ENCODE results near the gene SLC25A41. TPM values are rescaled to one million over a fixed set of nuclear protein-coding genes. Genes with fewer than 3 reads are reported as not detected.

The SLC25A41 gene
- total RNA-seq, 1 experiment from 2014 or later, result not detected

Other genes with a start within 250 kb of the SLC25A41 start
- gene MLLT1, start 153.8 kb downstream of the SLC25A41 start, total RNA-seq (2014; rRNA removed; shearing (Covaris generic); ENCODE audit: low replicate concordance), result 3.0 and 6.5 TPM in 2 replicates
- gene ACER1, start 100.2 kb downstream of the SLC25A41 start, total RNA-seq (2014; rRNA removed; shearing (Covaris generic); ENCODE audit: low replicate concordance), result not detected in 2 replicates
- 72.6 and 193 TPM in 2 replicates for gene CLPP, start 72.2 kb downstream of the SLC25A41 start, total RNA-seq (2014; rRNA removed; shearing (Covaris generic); ENCODE audit: low replicate concordance)
- 48.4 TPM in 2 replicates for gene ALKBH7, start 61.0 kb downstream of the SLC25A41 start, total RNA-seq (2014; rRNA removed; shearing (Covaris generic); ENCODE audit: low replicate concordance)
- 0.35 and 0.49 TPM in 2 replicates for gene PSPN, start 57.8 kb downstream of the SLC25A41 start, total RNA-seq (2014; rRNA removed; shearing (Covaris generic); ENCODE audit: low replicate concordance)
- 49.5 and 82.8 TPM in 2 replicates for gene GTF2F1, start 40.6 kb downstream of the SLC25A41 start, total RNA-seq (2014; rRNA removed; shearing (Covaris generic); ENCODE audit: low replicate concordance)
- gene KHSRP, start 9.0 kb downstream of the SLC25A41 start, total RNA-seq (2014; rRNA removed; shearing (Covaris generic); ENCODE audit: low replicate concordance), result 65.4 and 82.7 TPM in 2 replicates
- 8.5 and 10.9 TPM in 2 replicates for gene SLC25A23, start 26.0 kb upstream of the SLC25A41 start, total RNA-seq (2014; rRNA removed; shearing (Covaris generic); ENCODE audit: low replicate concordance)
- not detected in 2 replicates for gene CRB3, start 30.5 kb upstream of the SLC25A41 start, total RNA-seq (2014; rRNA removed; shearing (Covaris generic); ENCODE audit: low replicate concordance)
- not detected in 2 replicates for gene DENND1C, start 48.0 kb upstream of the SLC25A41 start, total RNA-seq (2014; rRNA removed; shearing (Covaris generic); ENCODE audit: low replicate concordance)
- 0.03 TPM in 1 of 2 replicates, not detected in the other for gene TUBB4A, start 68.5 kb upstream of the SLC25A41 start, total RNA-seq (2014; rRNA removed; shearing (Covaris generic); ENCODE audit: low replicate concordance)
- gene TNFSF9, start 97.3 kb upstream of the SLC25A41 start, total RNA-seq (2014; rRNA removed; shearing (Covaris generic); ENCODE audit: low replicate concordance), result 4.5 and 10.5 TPM in 2 replicates
- 17.2 and 32.7 TPM in 2 replicates for gene CD70, start 157.4 kb upstream of the SLC25A41 start, total RNA-seq (2014; rRNA removed; shearing (Covaris generic); ENCODE audit: low replicate concordance)
- gene TNFSF14, start 236.4 kb upstream of the SLC25A41 start, total RNA-seq (2014; rRNA removed; shearing (Covaris generic); ENCODE audit: low replicate concordance), result not detected in 2 replicates